HepG2 (cell line): ENCODE data around the gene TUBA4A. TPM values are rescaled to one million over a fixed set of nuclear protein-coding genes. Genes with fewer than 3 reads are reported as not detected.

Experiments used
- ESRRA ChIP-seq: sonication (generic); formaldehyde crosslinking; IDR thresholded peaks from 2 replicates; pipeline ENCODE4 v1.5.1; 2020; ENCODE audit warnings: mild to moderate bottlenecking, low read depth, missing genetic modification reagents
- GMEB1 ChIP-seq: sonication (generic); formaldehyde crosslinking; IDR thresholded peaks from 2 replicates; pipeline ENCODE4 v1.5.1; 2020; ENCODE audit warnings: missing genetic modification reagents, mild to moderate bottlenecking, borderline replicate concordance
- JARID2 ChIP-seq: sonication (generic); formaldehyde crosslinking; IDR thresholded peaks from 2 replicates; pipeline ENCODE4 v1.8.1; 2023; ENCODE audit warnings: missing genetic modification reagents, inconsistent platforms; ENCODE audit not compliant: insufficient replicate concordance
- NCOA2 ChIP-seq: sonication (generic); formaldehyde crosslinking; IDR thresholded peaks from 2 replicates; pipeline ENCODE4 v1.8.0; 2022; ENCODE audit warnings: inconsistent platforms
- XBP1 ChIP-seq: sonication (generic); formaldehyde crosslinking; IDR thresholded peaks from 2 replicates; pipeline ENCODE4 v1.5.0; 2020; ENCODE audit warnings: missing genetic modification reagents
- ZBTB40 ChIP-seq, 2 experiments: fragments of 450-650 bp in 1 of 2; sonication (generic) in 1 of 2; formaldehyde crosslinking in 1 of 2; IDR thresholded peaks; 2 replicates each; pipeline versions ENCODE4 v1.6.1 to v1.8.0; 2016 to 2022; ENCODE audit warnings: antibody characterized with exemption in 1 of 2, mild to moderate bottlenecking in 1 of 2, missing genetic modification reagents in 1 of 2
- ZHX2 ChIP-seq, 2 experiments: sonication (generic) in 1 of 2; formaldehyde crosslinking in 1 of 2; IDR thresholded peaks; 2 replicates each; pipeline versions ENCODE4 v1.6.1 to v1.9.0; 2014 to 2022; ENCODE audit warnings: antibody characterized with exemption in 1 of 2, borderline replicate concordance in 1 of 2, inconsistent platforms in 1 of 2, low read depth in 1 of 2, missing genetic modification reagents in 1 of 2
- ZNF382 ChIP-seq: sonication (generic); formaldehyde crosslinking; IDR thresholded peaks from 2 replicates; pipeline ENCODE4 v1.5.0; 2020; ENCODE audit warnings: missing genetic modification reagents, mild to moderate bottlenecking, borderline replicate concordance
- polyA plus RNA-seq, 8 experiments: library from polyadenylated mRNA; depleted of rRNA in 3 of 8; stranded (reverse) in 7 of 8; unstranded in 1 of 8; fragments of >200 nt; fragmentation: Illumina TruSeq in 4 of 8; extraction: Trizol in 4 of 8; gene quantifications; 2 replicates each; pipeline versions ENCODE4 v1.2.1 to v1.2.3, GENCODE V29; 2011 to 2016; ENCODE audit warnings: low read depth in 4 of 8, missing spikeins in 1 of 8, mixed read lengths in 1 of 8; ENCODE audit not compliant: insufficient read depth in 1 of 8
- total RNA-seq, 5 experiments: library from RNA; depleted of rRNA; stranded (reverse); fragments of >200 nt; fragmentation: Illumina TruSeq; extraction: Trizol; gene quantifications; 2 replicates each; pipeline ENCODE4 v1.2.3, GENCODE V29; 2016; ENCODE audit warnings: low read depth in 1 of 5

Gene TUBA4A
- total and polyA plus RNA-seq, 2 of the 13 experiments (the other 11 are each of a cell fraction or from before 2014, with no cell fraction given) = 1.3 to 12.7 TPM

- no peak for TF ChIP-seq ZBTB40 (IDR thresholded peaks at IDR 0.05)
- TF ChIP-seq ZBTB40 (CRISPR knock-in tag; IDR thresholded peaks at IDR 0.05) = peak; percentile 82
- peak; percentile 58; the same call in 1 of the 2 replicates for TF ChIP-seq NCOA2 (CRISPR knock-in tag)
- TF ChIP-seq ZNF382 (CRISPR knock-in tag) = no peak
- peak; percentile 29; the same call in 1 of the 2 replicates for TF ChIP-seq ZHX2 (IDR thresholded peaks at IDR 0.05; ENCODE audit: low read depth)
- TF ChIP-seq ZHX2 (CRISPR knock-in tag; IDR thresholded peaks at IDR 0.05; ENCODE audit: borderline replicate concordance) = 0 out of 2 replicates have a peak, but pooled peaks have one; percentile 72
- TF ChIP-seq GMEB1 (CRISPR knock-in tag) = peak; percentile 96
- TF ChIP-seq JARID2 = no peak
- TF ChIP-seq XBP1 (CRISPR knock-in tag) = no peak
- peak; percentile 75 for TF ChIP-seq ESRRA (CRISPR knock-in tag)
Measured at GRCh38 chr2:219218732-219219701, 34.7 kb downstream of the TUBA4A start, which contains the start of gene ABCB6 (continued).
